Fibroblast of lung (primary cell): ENCODE measurements around the gene DOCK7.

ENCODE experiments used
- CTCF ChIP-seq, 2 donors: IDR thresholded peaks in 1 of 2; conservative IDR thresholded peaks in 1 of 2; 1 replicate in 1 of 2; 2 replicates in 1 of 2; pipeline ENCODE4 v1.5.1; 2011 to 2012; ENCODE audit warnings: low read length in 2 of 2, control low read depth in 1 of 2, inconsistent platforms in 1 of 2, low read depth in 1 of 2, mild to moderate bottlenecking in 1 of 2
- EZH2 ChIP-seq: IDR thresholded peaks from 2 replicates; pipeline ENCODE4 v1.5.1; 2012; ENCODE audit warnings: low read length, control low read depth, mild to moderate bottlenecking; ENCODE audit errors: missing control alignments

DNA sequence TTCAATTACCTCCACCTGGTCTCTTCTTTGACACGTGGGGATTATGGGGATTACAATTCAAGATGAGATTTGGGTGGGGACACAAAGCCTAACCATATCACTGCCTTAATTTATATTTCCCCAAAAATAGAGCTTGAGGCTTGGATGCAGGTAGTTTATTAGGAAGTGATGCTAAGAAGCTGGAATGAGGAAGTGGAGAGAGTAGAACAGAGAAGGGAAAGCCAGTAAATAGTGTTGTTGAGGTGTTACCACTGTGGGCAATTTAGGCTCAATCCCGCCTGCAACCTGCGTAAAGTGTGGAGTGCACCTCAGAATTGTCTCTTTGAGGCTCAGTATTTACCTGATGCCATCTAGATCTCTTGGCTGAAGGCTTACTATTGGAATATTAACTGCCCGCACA is 4.9 kb upstream of the DOCK7 start:
- TF ChIP-seq CTCF (conservative IDR thresholded peaks at IDR 0.05 in 1 of 2, IDR thresholded peaks at IDR 0.05 in 1 of 2; ENCODE audit: low read depth in 1 of 2, low read length in 2 of 2) (no peak), EZH2 (no peak)
